Measurements from ENCODE around the gene IFNA6.
A peak's percentile ranks its signal among the peaks of the same experiment; 100 is the strongest.

Gene IFNA6

DNA sequence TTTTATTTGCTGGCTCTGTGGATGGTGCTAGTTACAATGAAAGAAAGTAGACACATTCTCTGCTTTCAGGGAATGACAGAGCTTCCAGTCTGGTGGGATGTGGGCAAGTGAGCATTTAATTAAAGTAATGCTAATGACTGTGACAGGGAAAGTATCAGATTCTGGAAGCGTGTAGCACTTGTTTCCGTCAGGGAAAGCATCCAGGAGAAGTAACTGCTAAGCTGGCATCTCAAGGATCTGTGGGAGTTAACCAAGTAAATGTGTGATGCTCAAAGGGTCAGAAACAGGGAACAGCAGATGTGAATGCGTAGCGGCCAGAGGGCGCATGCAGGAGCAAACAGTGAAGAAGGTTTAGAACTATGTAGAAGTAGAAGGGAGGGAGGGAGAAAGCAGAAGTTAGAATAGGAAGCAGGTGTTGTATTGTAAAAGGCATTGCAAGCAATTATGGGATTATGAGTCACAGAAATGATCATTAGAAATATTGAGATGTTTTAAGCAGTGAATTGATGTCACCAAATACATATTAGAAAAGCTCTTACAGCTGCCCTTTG, 27.7 kb downstream of the IFNA6 start:
- Histone ChIP-seq H3K9ac (ENCODE audit: low read length) (no peak overlapping the region), H3K4me3 (ENCODE audit: low read length) (no peak overlapping the region), H3K4me2 (ENCODE audit: low read length) (no peak overlapping the region), H3K36me3 (replicated peaks; ENCODE audit: low read depth, low read length) (peaks cover 11% of the 10 kb centered on the region), H4K20me1 (ENCODE audit: insufficient read depth, low read length) (peaks cover 34% of the 10 kb centered on the region), H3K4me1 (ENCODE audit: low read length) (no peaks in the 10 kb centered on the region), H2AFZ (ENCODE audit: low read depth, low read length) (no peak overlapping the region), H3K9me3 (ENCODE audit: insufficient read depth, low read length) (no peaks in the 10 kb centered on the region), H3K27me3 (ENCODE audit: low read depth, low read length) (peaks cover under 1% of the 10 kb centered on the region), H3K79me2 (ENCODE audit: low read length) (no peaks in the 10 kb centered on the region; the same call in 1 of the 2 replicates), H3K27ac (ENCODE audit: low read length) (no peak overlapping the region)
- TF ChIP-seq, protein P1, sequence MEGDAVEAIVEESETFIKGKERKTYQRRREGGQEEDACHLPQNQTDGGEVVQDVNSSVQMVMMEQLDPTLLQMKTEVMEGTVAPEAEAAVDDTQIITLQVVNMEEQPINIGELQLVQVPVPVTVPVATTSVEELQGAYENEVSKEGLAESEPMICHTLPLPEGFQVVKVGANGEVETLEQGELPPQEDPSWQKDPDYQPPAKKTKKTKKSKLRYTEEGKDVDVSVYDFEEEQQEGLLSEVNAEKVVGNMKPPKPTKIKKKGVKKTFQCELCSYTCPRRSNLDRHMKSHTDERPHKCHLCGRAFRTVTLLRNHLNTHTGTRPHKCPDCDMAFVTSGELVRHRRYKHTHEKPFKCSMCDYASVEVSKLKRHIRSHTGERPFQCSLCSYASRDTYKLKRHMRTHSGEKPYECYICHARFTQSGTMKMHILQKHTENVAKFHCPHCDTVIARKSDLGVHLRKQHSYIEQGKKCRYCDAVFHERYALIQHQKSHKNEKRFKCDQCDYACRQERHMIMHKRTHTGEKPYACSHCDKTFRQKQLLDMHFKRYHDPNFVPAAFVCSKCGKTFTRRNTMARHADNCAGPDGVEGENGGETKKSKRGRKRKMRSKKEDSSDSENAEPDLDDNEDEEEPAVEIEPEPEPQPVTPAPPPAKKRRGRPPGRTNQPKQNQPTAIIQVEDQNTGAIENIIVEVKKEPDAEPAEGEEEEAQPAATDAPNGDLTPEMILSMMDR (IDR thresholded peaks at IDR 0.05; ENCODE audit: low read depth, low read length), result no peak
- no peak for TF ChIP-seq EZH2phosphoT487 (IDR thresholded peaks at IDR 0.05; ENCODE audit: low read depth)

DNA sequence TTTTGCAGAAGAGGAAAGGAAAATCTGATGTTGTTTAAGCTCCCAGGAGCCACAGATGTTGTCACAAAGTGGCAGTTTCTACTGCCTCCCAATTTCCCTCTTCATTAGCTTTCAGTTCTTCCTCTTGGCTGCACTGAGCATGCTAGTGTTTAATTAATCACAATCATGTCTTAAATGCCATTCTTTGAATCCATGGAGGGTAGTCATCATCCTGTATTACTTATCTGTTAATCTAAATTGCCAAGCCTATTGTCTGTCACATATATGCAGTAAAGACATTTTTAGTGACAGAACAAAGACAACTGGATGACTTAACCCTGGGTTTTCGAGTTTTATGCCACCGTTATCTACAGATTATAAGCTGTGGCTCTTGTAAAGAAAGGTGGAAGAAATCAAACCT, 30.2 kb downstream of the IFNA6 start:
- H3K79me2 ChIP-seq (ENCODE audit: low read length), result no peaks in the 10 kb centered on the region
- no peak overlapping the region for H3K9ac ChIP-seq (ENCODE audit: low read length)
- H4K20me1 ChIP-seq (ENCODE audit: insufficient read depth, low read length), result peaks cover 13% of the 10 kb centered on the region
- no peaks in the 10 kb centered on the region for H3K9me3 ChIP-seq (ENCODE audit: insufficient read depth, low read length)
- no peak overlapping the region for H3K4me2 ChIP-seq (ENCODE audit: low read length)
- H3K4me3 ChIP-seq (ENCODE audit: low read length), result no peak overlapping the region
- no peak overlapping the region for H3K27ac ChIP-seq (ENCODE audit: low read length)
- peaks cover 23% of the 10 kb centered on the region for H3K27me3 ChIP-seq (ENCODE audit: low read depth, low read length)
- no peaks in the 10 kb centered on the region for H3K4me1 ChIP-seq (ENCODE audit: low read length)
- H2AFZ ChIP-seq (ENCODE audit: low read depth, low read length), result no peak overlapping the region
- TF ChIP-seq, protein P1 (IDR thresholded peaks at IDR 0.05; ENCODE audit: low read depth, low read length), result no peak
- TF ChIP-seq EZH2phosphoT487 (IDR thresholded peaks at IDR 0.05; ENCODE audit: low read depth), result no peak
- H3K36me3 ChIP-seq (replicated peaks; ENCODE audit: low read depth, low read length), result peaks cover 11% of the 10 kb centered on the region

DNA sequence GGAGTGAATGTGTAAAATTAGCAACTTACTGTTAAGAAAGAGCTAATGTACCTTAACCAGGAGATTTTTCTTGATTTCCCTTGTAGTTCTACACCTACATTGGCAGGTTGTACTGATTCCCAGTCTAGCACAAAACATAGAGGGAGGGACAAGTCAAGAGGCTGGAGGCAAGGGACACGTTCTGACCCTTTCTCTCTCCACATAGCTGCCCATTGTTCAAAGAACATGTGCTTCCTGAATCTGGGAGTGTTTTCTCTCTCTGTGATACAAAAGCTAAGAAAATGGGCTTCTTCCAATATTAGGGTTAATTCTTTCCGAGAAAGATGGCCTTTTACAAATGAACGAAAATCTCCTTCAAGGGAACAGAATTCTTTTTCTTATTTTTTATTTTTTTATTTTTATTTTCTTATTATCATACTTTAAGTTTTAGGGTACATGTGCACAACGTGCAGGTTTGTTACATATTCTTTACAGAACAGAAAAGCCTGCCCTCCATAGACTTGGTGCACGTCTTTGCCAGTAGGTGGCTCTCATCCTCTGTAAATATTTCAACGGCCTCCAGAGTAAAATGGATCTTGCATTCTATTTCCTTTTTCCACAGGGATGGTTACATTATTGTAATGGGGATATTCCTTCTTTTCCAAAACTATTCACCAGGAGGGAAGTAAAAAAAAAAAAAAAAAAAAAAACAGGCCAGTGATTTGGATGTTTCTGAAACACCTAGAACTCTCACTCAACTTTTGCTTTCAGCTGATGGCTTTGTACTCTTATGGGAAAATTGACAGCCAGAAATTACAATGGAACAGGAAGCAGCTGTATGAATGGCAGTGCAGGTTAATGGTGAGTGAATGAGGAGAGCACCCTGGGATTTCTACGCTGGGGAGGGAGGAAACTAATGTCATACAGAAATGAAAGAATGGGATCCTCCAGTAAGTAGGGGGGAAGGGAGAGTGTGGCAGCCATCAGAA, 32.4 kb downstream of the IFNA6 start:
- no peak overlapping the region for H3K4me2 ChIP-seq (ENCODE audit: low read length)
- H3K27ac ChIP-seq (ENCODE audit: low read length), result no peak overlapping the region
- no peak overlapping the region for H3K4me3 ChIP-seq (ENCODE audit: low read length)
- H3K36me3 ChIP-seq (replicated peaks; ENCODE audit: low read depth, low read length), result peaks cover under 1% of the 10 kb centered on the region
- no peak overlapping the region for H3K9ac ChIP-seq (ENCODE audit: low read length)
- no peaks in the 10 kb centered on the region for H3K79me2 ChIP-seq (ENCODE audit: low read length)
- H3K4me1 ChIP-seq (ENCODE audit: low read length), result no peaks in the 10 kb centered on the region
- H3K9me3 ChIP-seq (ENCODE audit: insufficient read depth, low read length), result no peaks in the 10 kb centered on the region
- no peak overlapping the region for H2AFZ ChIP-seq (ENCODE audit: low read depth, low read length)
- H4K20me1 ChIP-seq (ENCODE audit: insufficient read depth, low read length), result no peaks in the 10 kb centered on the region
- no peak for TF ChIP-seq EZH2phosphoT487 (IDR thresholded peaks at IDR 0.05; ENCODE audit: low read depth)
- TF ChIP-seq, protein P1 (IDR thresholded peaks at IDR 0.05; ENCODE audit: low read depth, low read length), result peak; percentile 59
- H3K27me3 ChIP-seq (ENCODE audit: low read depth, low read length), result peaks cover 41% of the 10 kb centered on the region

DNA sequence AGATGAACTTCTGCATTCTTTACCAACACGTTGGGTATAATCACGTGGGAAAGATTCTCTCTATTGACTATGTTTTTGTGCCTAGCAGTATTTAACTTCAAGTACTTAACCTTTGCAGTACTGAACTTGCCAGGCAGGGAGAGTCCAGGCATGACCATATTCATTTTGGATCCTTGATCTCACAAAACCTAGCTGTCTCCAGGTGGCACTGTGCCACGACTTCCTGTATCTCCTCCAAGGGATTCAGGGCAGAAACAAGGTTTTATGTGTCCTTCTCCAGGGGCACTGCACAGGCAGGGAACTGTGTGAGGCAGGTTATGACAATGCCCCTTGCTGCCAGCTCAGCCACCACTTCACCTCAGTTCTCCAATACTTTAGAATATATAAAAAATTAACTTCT, 33.8 kb downstream of the IFNA6 start:
- Histone ChIP-seq H2AFZ (ENCODE audit: low read depth, low read length) (no peak overlapping the region), H4K20me1 (ENCODE audit: insufficient read depth, low read length) (no peaks in the 10 kb centered on the region), H3K4me2 (ENCODE audit: low read length) (no peak overlapping the region), H3K9ac (ENCODE audit: low read length) (no peak overlapping the region), H3K27me3 (ENCODE audit: low read depth, low read length) (peaks cover 51% of the 10 kb centered on the region), H3K4me1 (ENCODE audit: low read length) (no peaks in the 10 kb centered on the region), H3K9me3 (ENCODE audit: insufficient read depth, low read length) (no peaks in the 10 kb centered on the region), H3K27ac (ENCODE audit: low read length) (no peak overlapping the region), H3K4me3 (ENCODE audit: low read length) (no peak overlapping the region), H3K79me2 (ENCODE audit: low read length) (no peaks in the 10 kb centered on the region), H3K36me3 (replicated peaks; ENCODE audit: low read depth, low read length) (no peaks in the 10 kb centered on the region)
- no peak for TF ChIP-seq EZH2phosphoT487 (IDR thresholded peaks at IDR 0.05; ENCODE audit: low read depth)
- TF ChIP-seq, protein P1 (IDR thresholded peaks at IDR 0.05; ENCODE audit: low read depth, low read length), result peak; percentile 21; the same call in 1 of the 2 replicates
